Body of pancreas (tissue), 4 donors: ENCODE measurements around the gene MAGEA2B.
"Not testable (repeated sequence)": the region's sequence is repeated elsewhere in the genome, so short reads cannot be mapped to it uniquely, and the experiment has no call there.

Experiments
- CTCF ChIP-seq, 7 experiments: fragments of 450-650 bp in 4 of 7; fragments of 200-600 bp in 3 of 7; sonication (generic) in 3 of 7; IDR thresholded peaks; one replicate each; pipeline ENCODE4 v1.5.1; 2016 to 2019; ENCODE audit warnings: antibody characterized with exemption in 7 of 7
- POLR2A ChIP-seq, 3 donors: fragments of 450-650 bp; IDR thresholded peaks; one replicate each; pipeline ENCODE4 v1.6.1; 2016; ENCODE audit warnings: antibody characterized with exemption in 3 of 3, mild to moderate bottlenecking in 2 of 3

- not testable (repeated sequence) for TF ChIP-seq CTCF, POLR2A (IDR thresholded peaks at IDR 0.05)
Observed at GRCh38 chrX:152761582-152761981, 47.2 kb downstream of the MAGEA2B start.
